Left lung (tissue), 10 donors: ENCODE results near the gene KCNQ1OT1. TPM values are rescaled to one million over a fixed set of nuclear protein-coding genes. Genes with fewer than 3 reads are reported as not detected.

Experiments used
- ATAC-seq: fragments of 200-7000 bp; cut with Tn5 transposase; one replicate; pipeline ENCODE4 v1.9.1; 2020; ENCODE audit warnings: moderate library complexity
- DNase-seq, 4 donors: peaks; one replicate each; pipeline ENCODE4 v3.0.0-alpha.2; 2013 to 2020
- H3K27ac ChIP-seq, 2 donors: fragments of 200-600 bp; sonication (generic) in 1 of 2; one replicate each; pipeline versions ENCODE4 v1.5.0 to v1.8.0; 2020 to 2021
- H3K27me3 ChIP-seq, 2 donors: fragments of 200-600 bp; sonication (generic) in 1 of 2; one replicate each; pipeline versions ENCODE4 v1.5.0 to v1.8.0; 2020 to 2021
- H3K36me3 ChIP-seq, 2 donors: fragments of 200-600 bp; sonication (generic) in 1 of 2; one replicate each; pipeline versions ENCODE4 v1.5.0 to v1.8.0; 2020 to 2021
- H3K4me1 ChIP-seq, 2 donors: fragments of 200-600 bp; one replicate each; pipeline ENCODE4 v1.8.0; 2021
- H3K4me3 ChIP-seq, 2 donors: fragments of 200-600 bp; sonication (generic) in 1 of 2; one replicate each; pipeline versions ENCODE4 v1.5.0 to v1.8.0; 2020 to 2021; ENCODE audit warnings: mild to moderate bottlenecking in 1 of 2
- H3K9me3 ChIP-seq, 2 donors: fragments of 200-600 bp; sonication (generic) in 1 of 2; one replicate each; pipeline versions ENCODE4 v1.5.0 to v1.8.0; 2020 to 2021
- CTCF ChIP-seq, 2 donors: fragments of 200-600 bp; sonication (generic) in 1 of 2; IDR thresholded peaks; one replicate each; pipeline versions ENCODE4 v1.5.0 to v1.8.0; 2021; ENCODE audit warnings: antibody characterized with exemption in 2 of 2
- intact Hi-C, 2 donors: fragments of 100-400 bp; cut with DNase I; formaldehyde crosslinking; loops; one replicate each; pipeline versions ENCODE4 v1.11.2 to v1.14.2; 2022
- polyA plus RNA-seq, 6 donors: library from polyadenylated mRNA; unstranded; fragments of 120-200 nt; gene quantifications; one replicate each; pipeline ENCODE4 v1.2.1, GENCODE V29; 2013; ENCODE audit not compliant: insufficient read length in 6 of 6
- total RNA-seq, 2 donors: library from RNA; stranded (reverse); fragmentation: NEBNext Ultra II Directional; extraction: Animal tissue kit (Norgen Biotek cat#: 25700); gene quantifications; one replicate each; pipeline ENCODE4 v1.2.1, GENCODE V29; 2021
- donor health status: DM: no; HTN: yes; CAD: no.
- donor health status: DM: no; HTN: no; CAD: no.

The KCNQ1OT1 gene
- total and polyA plus RNA-seq, 8 donors = 1.9 to 2.9 (median 2.7) TPM

DNA sequence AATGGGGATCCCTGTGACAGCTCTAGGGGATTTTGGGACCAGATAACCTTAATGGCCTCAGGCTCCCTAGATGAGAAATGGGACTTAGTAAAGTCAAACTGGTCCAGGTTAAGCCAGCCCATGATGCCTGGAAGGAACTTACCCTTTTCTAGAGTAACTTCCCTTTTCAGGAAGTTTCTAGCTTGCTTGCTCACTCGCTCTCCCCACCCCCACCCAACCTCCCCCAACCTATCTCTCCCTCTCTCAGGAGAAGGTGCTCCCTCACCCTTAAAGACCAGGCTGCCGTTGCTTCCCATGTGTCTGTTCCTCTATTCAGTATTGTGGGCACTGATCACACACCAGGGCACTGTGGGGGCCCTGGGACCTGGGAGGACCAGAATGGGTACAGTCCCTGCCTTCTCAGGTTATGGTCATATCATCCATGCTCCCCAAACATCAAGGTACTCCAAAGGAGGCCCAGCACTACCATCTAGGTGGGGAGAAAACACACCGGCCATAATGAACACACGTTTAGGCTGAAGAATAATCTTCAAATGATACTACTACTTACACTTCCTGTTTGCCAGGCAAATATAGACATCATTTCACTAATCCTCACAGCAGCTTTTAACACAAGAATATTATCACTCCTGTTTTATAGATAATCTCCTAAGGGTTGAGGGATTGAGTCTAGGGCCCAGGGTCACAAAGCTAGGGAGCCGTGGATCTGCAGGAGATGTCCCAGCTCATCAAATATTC lies 18.2 kb downstream of the KCNQ1OT1 start:
- DNase-seq (peak in 1 of 4 donors; percentile 18), ATAC-seq (no peak)
- peaks cover 0 to 24% of the 10 kb centered on the region in 2 donors for H3K4me1 ChIP-seq
- H3K36me3 ChIP-seq = no peaks in the 10 kb centered on the region
- TF ChIP-seq CTCF (IDR thresholded peaks at IDR 0.05) = no peak
- no peak overlapping the region for H3K27ac ChIP-seq
- no peaks in the 10 kb centered on the region for H3K27me3 ChIP-seq
- no peaks in the 10 kb centered on the region for H3K9me3 ChIP-seq
- H3K4me3 ChIP-seq = no peak overlapping the region
- intact Hi-C loops = no loop called here

DNA sequence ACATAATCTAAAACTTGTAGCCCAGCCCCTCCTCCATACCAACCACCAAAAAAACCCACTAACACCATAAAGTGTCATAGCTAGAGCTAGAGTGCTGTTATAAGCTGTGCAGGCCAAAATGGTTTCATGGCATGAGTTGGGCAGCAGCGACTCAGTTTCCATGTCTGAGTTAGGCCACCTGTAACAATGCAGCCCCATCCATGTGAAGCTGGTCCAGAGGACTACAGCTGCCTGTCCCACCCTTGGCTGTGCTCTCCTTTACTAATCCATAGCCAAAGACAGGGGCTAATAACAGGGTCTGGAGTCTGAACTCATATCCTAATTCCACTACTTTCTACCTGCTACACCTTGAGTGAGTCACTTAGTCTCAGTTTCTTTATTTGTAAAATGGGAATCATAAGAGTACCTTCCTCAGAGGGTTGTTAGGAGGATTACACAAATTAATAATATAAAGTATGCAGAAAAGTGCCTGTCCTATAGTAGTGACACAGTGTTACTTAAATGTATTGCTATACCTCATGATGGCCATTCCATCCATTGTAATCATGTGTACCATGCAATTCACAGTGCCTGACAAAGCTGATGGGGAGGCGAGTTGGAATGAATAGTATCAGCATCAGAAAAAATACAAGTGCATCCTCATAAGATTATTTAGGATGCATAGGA lies 20.6 kb downstream of the KCNQ1OT1 start:
- no peak overlapping the region for H3K27ac ChIP-seq
- DNase-seq = peak in 1 of 4 donors; percentile 11
- no peaks in the 10 kb centered on the region for H3K9me3 ChIP-seq
- intact Hi-C loops = no loop called here
- no peak for TF ChIP-seq CTCF (IDR thresholded peaks at IDR 0.05)
- H3K4me3 ChIP-seq = no peak overlapping the region
- H3K27me3 ChIP-seq = no peaks in the 10 kb centered on the region
- H3K4me1 ChIP-seq = peaks cover 0 to 28% of the 10 kb centered on the region in 2 donors
- no peaks in the 10 kb centered on the region for H3K36me3 ChIP-seq
- no peak for ATAC-seq

DNA sequence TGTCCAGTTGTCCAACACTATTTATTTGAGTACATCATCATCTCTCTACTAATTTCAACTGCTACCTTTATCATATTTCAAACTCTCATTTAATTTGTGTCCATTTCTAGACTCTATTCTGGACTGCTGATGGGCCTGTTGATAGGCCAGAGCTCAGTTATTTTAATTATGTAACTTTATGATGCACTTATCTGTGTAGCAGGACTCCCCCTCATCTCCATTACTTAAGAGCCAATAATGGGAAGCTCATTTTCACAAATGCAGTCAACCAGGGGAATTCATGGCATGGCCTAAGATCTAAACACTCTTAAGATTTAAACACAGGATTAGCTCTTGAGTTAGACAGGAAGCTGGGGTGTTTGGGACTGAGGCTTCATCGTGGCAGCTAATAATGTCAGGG lies 21.4 kb downstream of the KCNQ1OT1 start:
- Histone ChIP-seq H3K4me1 (peaks cover 0 to 28% of the 10 kb centered on the region in 2 donors), H3K27ac (no peak overlapping the region), H3K9me3 (no peaks in the 10 kb centered on the region), H3K4me3 (no peak overlapping the region), H3K27me3 (no peaks in the 10 kb centered on the region), H3K36me3 (no peaks in the 10 kb centered on the region)
- intact Hi-C loops = no loop called here
- ATAC-seq (no peak), DNase-seq (no peak)
- TF ChIP-seq CTCF (IDR thresholded peaks at IDR 0.05) = no peak

DNA sequence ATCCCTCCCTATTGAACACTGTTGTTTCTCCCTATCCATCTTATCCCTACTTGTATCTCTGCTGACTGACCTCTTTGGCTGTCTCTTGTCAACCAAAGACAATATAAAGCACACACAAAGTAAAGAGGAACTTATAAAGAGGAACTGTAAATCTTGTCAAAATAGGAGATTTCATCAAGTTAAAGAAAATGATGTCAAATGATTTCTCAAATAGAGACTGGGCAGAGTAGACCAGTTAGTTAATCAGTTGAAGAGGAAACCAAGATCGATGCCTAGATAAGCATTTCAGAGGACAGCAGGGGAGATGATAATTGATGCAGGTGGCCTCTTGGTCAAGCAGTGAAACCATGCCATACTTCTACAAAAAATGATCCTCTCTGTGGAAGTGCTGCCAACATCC lies 22.7 kb downstream of the KCNQ1OT1 start:
- no peak for DNase-seq
- Histone ChIP-seq H3K4me1 (peaks cover 0 to 28% of the 10 kb centered on the region in 2 donors), H3K27ac (peak overlapping the region in 1 of 2 donors; percentile 14), H3K27me3 (no peaks in the 10 kb centered on the region), H3K4me3 (no peak overlapping the region), H3K36me3 (no peaks in the 10 kb centered on the region), H3K9me3 (no peaks in the 10 kb centered on the region)
- ATAC-seq = peak; percentile 24
- intact Hi-C loops = no loop called here
- no peak for TF ChIP-seq CTCF (IDR thresholded peaks at IDR 0.05)

GRCh38 chr11:2675540-2675939 lies 24.3 kb downstream of the KCNQ1OT1 start:
- peaks cover 0 to 16% of the 10 kb centered on the region in 2 donors for H3K4me1 ChIP-seq
- no peak for TF ChIP-seq CTCF (IDR thresholded peaks at IDR 0.05)
- DNase-seq (peak in 1 of 4 donors; percentile 19), ATAC-seq (no peak)
- H3K27me3 ChIP-seq = no peaks in the 10 kb centered on the region
- no peaks in the 10 kb centered on the region for H3K9me3 ChIP-seq
- intact Hi-C loops = no loop called here
- no peak overlapping the region for H3K4me3 ChIP-seq
- no peaks in the 10 kb centered on the region for H3K36me3 ChIP-seq
- no peak overlapping the region for H3K27ac ChIP-seq
